Spleen (tissue), 11 donors: ENCODE measurements around the gene HEPHL1. TPM values are rescaled to one million over a fixed set of nuclear protein-coding genes. Genes with fewer than 3 reads are reported as not detected.

Experiments used
- DNase-seq: peaks from one replicate; pipeline ENCODE4 v3.0.0-alpha.2; 2020
- H3K27ac ChIP-seq, 8 donors: fragments of 200-600 bp; sonication (generic) in 7 of 8; 1 replicate in 4 of 8; 2 replicates in 4 of 8; pipeline versions ENCODE4 v1.5.0 to v1.8.0; 2016 to 2021; ENCODE audit warnings: inconsistent platforms in 4 of 8, mild to moderate bottlenecking in 4 of 8, moderate library complexity in 1 of 8
- H3K27me3 ChIP-seq, 7 donors: fragments of 200-600 bp; sonication (generic) in 6 of 7; replicated peaks in 1 of 7; 1 replicate in 4 of 7; 2 replicates in 3 of 7; pipeline versions ENCODE4 v1.5.0 to v1.8.0; 2016 to 2021; ENCODE audit warnings: inconsistent platforms in 3 of 7, mild to moderate bottlenecking in 1 of 7
- H3K36me3 ChIP-seq, 6 donors: fragments of 200-600 bp; sonication (generic) in 5 of 6; 1 replicate in 4 of 6; 2 replicates in 2 of 6; pipeline versions ENCODE4 v1.5.0 to v1.8.0; 2016 to 2021; ENCODE audit warnings: inconsistent platforms in 2 of 6
- H3K4me1 ChIP-seq, 6 donors: fragments of 200-600 bp; sonication (generic) in 5 of 6; 1 replicate in 3 of 6; 2 replicates in 3 of 6; pipeline versions ENCODE4 v1.5.0 to v1.8.0; 2016 to 2021; ENCODE audit warnings: inconsistent platforms in 3 of 6
- H3K4me3 ChIP-seq, 8 donors: fragments of 200-600 bp; sonication (generic) in 7 of 8; 1 replicate in 4 of 8; 2 replicates in 4 of 8; pipeline versions ENCODE4 v1.5.0 to v1.8.0; 2016 to 2021; ENCODE audit warnings: inconsistent platforms in 4 of 8, mild to moderate bottlenecking in 4 of 8, moderate library complexity in 2 of 8
- H3K9me3 ChIP-seq, 8 donors: fragments of 200-600 bp; sonication (generic) in 7 of 8; 1 replicate in 4 of 8; 2 replicates in 4 of 8; pipeline versions ENCODE4 v1.5.0 to v1.8.0; 2016 to 2021; ENCODE audit warnings: inconsistent platforms in 4 of 8
- CTCF ChIP-seq, 11 experiments: fragments of 200-600 bp in 7 of 11; fragments of 450-650 bp in 4 of 11; sonication (generic) in 4 of 11; IDR thresholded peaks in 8 of 11; conservative IDR thresholded peaks in 3 of 11; 1 replicate in 7 of 11; 2 replicates in 4 of 11; pipeline versions ENCODE4 v1.4.0 to v1.8.0; 2016 to 2021; ENCODE audit warnings: antibody characterized with exemption in 11 of 11, inconsistent platforms in 4 of 11, mild to moderate bottlenecking in 1 of 11
- POLR2A ChIP-seq, 3 donors: fragments of 450-650 bp; IDR thresholded peaks; one replicate each; pipeline ENCODE4 v1.5.1; 2017; ENCODE audit warnings: antibody characterized with exemption in 3 of 3, mild to moderate bottlenecking in 1 of 3
- POLR2AphosphoS5 ChIP-seq, 3 donors: sonication (generic); formaldehyde crosslinking; IDR thresholded peaks; one replicate each; pipeline ENCODE4 v1.5.1; 2017; ENCODE audit warnings: antibody characterized with exemption in 3 of 3
- WGBS, 5 donors: extraction: QIAGEN DNeasy Blood & Tissue Kit in 3 of 5; methylation state at CpG; one replicate each; pipeline versions ENCODE4 v1.1.5 to v1.1.7; 2013 to 2018; 5-methylcytosine and 5-hydroxymethylcytosine counted together
- intact Hi-C: fragments of 100-400 bp; cut with DNase I; formaldehyde crosslinking; loops from one replicate; pipeline ENCODE4 v1.15.0; 2023; ENCODE audit warnings: low total_unique reads
- polyA plus RNA-seq, 3 donors: library from polyadenylated mRNA; stranded (reverse); fragments of 200-250 nt; gene quantifications; one replicate each; pipeline ENCODE4 v1.2.1, GENCODE V29; 2013
- total RNA-seq, 7 donors: library from RNA; depleted of rRNA in 3 of 7; stranded (reverse); fragments of >200 nt in 3 of 7; fragmentation: NEBNext Ultra II Directional in 4 of 7; extraction: Animal tissue kit (Norgen Biotek cat#: 25700) in 4 of 7; gene quantifications; one replicate each; pipeline versions ENCODE4 v1.1.0 to v1.2.1, GENCODE V29; 2016 to 2021
- donor health status: healthy with polysubstance abuse.
- donor health status: DM: no; HTN: no; CAD: no; lungs with moderate emphysema.
- donor health status: DM: no; HTN: no; CAD: no.
- donor health status: Bipolar disorder and iron deficiency.
- donor health status: healthy.
- donor health status: DM: no; HTN: no; CAD: no.
- donor health status: DM: yes; HTN: yes; CAD: no.

HEPHL1 gene
- total and polyA plus RNA-seq, 10 donors = not detected

- Histone ChIP-seq H3K4me1 (no peaks in the 10 kb centered on the region), H3K27ac (no peak overlapping the region), H3K4me3 (no peak overlapping the region), H3K9me3 (peaks cover 0 to 9% (median under 1%) of the 10 kb centered on the region in 8 donors), H3K27me3 (no peaks in the 10 kb centered on the region), H3K36me3 (no peaks in the 10 kb centered on the region)
- intact Hi-C loops = no loop called here
- 77 to 89% (median 79%) methylated on average over 3 of the region's 3 CpGs for WGBS, 5 donors
- TF ChIP-seq POLR2AphosphoS5 (IDR thresholded peaks at IDR 0.05) = no peak
- no peak for TF ChIP-seq CTCF (IDR thresholded peaks at IDR 0.05 in 8 of 11, conservative IDR thresholded peaks at IDR 0.05 in 3 of 11)
- no peak for TF ChIP-seq POLR2A (IDR thresholded peaks at IDR 0.05)
- DNase-seq = no peak
Observed at GRCh38 chr11:93986716-93987115, 34.4 kb upstream of the HEPHL1 start.

- Histone ChIP-seq H3K27ac (no peak overlapping the region), H3K27me3 (no peaks in the 10 kb centered on the region), H3K36me3 (no peaks in the 10 kb centered on the region), H3K9me3 (peaks cover 0 to 26% (median 18%) of the 10 kb centered on the region in 8 donors), H3K4me3 (no peak overlapping the region), H3K4me1 (no peaks in the 10 kb centered on the region)
- intact Hi-C loops = no loop called here
- TF ChIP-seq POLR2AphosphoS5 (IDR thresholded peaks at IDR 0.05) (no peak), POLR2A (IDR thresholded peaks at IDR 0.05) (no peak), CTCF (IDR thresholded peaks at IDR 0.05 in 8 of 11, conservative IDR thresholded peaks at IDR 0.05 in 3 of 11) (no peak)
- 58 to 72% (median 63%) methylated on average over 1 of the region's 1 CpG for WGBS, 5 donors
- DNase-seq = no peak
Observed at GRCh38 chr11:93988455-93988854, 32.7 kb upstream of the HEPHL1 start.

GRCh38 chr11:93988912-93989311 lies 32.2 kb upstream of the HEPHL1 start:
- Histone ChIP-seq H3K36me3 (no peaks in the 10 kb centered on the region), H3K4me3 (no peak overlapping the region), H3K9me3 (peaks cover 0 to 31% (median 22%) of the 10 kb centered on the region in 8 donors), H3K27me3 (no peaks in the 10 kb centered on the region), H3K4me1 (no peaks in the 10 kb centered on the region), H3K27ac (no peak overlapping the region)
- DNase-seq = no peak
- WGBS, 5 donors = 79 to 86% (median 82%) methylated on average over 3 of the region's 3 CpGs
- TF ChIP-seq CTCF (IDR thresholded peaks at IDR 0.05 in 8 of 11, conservative IDR thresholded peaks at IDR 0.05 in 3 of 11) (no peak), POLR2A (IDR thresholded peaks at IDR 0.05) (no peak), POLR2AphosphoS5 (IDR thresholded peaks at IDR 0.05) (no peak)
- intact Hi-C loops = no loop called here

GRCh38 chr11:93993747-93994146 lies 27.4 kb upstream of the HEPHL1 start:
- Histone ChIP-seq H3K27ac (no peak overlapping the region), H3K4me3 (no peak overlapping the region), H3K4me1 (no peaks in the 10 kb centered on the region), H3K36me3 (no peaks in the 10 kb centered on the region), H3K9me3 (peaks cover 0 to 71% (median 53%) of the 10 kb centered on the region in 8 donors), H3K27me3 (no peaks in the 10 kb centered on the region)
- intact Hi-C loops = no loop called here
- 77 to 93% (median 92%) methylated on average over 1 of the region's 1 CpG for WGBS, 5 donors
- TF ChIP-seq CTCF (IDR thresholded peaks at IDR 0.05 in 8 of 11, conservative IDR thresholded peaks at IDR 0.05 in 3 of 11) (no peak), POLR2AphosphoS5 (IDR thresholded peaks at IDR 0.05) (no peak), POLR2A (IDR thresholded peaks at IDR 0.05) (no peak)
- DNase-seq = no peak
